ENCODE measurements around the gene DLG4.

Gene DLG4

DNA sequence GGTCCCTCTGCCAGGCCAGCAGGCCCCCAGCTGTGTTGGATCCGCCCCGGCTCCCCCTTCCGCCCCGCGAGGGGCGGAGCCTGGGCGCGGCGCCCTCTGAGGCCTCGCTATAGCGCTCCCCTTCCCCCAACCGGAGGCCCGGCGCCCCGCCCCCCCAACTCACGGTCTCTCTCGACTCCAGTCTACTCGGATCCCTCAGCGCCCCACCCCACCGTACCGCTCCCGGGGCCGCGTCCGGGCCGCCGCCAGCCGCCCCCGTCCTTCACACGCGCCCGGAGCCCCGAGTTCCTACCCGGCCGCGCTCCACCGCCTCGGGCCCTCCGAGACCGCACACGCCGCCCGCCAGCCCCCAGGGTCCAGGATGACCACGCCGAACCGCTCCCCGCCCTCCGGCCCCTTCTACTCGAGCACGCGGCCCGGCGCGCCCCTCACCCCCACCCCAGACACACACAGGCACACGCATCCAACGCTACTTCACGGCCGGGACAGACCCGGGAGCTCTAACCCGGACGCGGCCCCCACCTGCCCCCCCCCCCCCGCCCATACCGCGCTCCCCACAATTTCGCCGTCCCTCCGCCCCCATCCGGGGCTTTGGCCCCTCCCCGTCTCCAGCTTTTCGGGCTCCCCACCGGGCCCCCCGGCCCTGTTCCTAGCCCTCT, 18.3 kb upstream of the DLG4 start (continued):
- TF ChIP-seq ZNF433 (tag by site-specific recombination; IDR thresholded peaks at IDR 0.05; ENCODE audit: low read depth) (no peak), WT1 (tag by site-specific recombination; IDR thresholded peaks at IDR 0.05) (no peak), ZNF341 (tag by site-specific recombination; IDR thresholded peaks at IDR 0.05; ENCODE audit: low read depth) (no peak), ZNF768 (tag by site-specific recombination; IDR thresholded peaks at IDR 0.05) (no peak), SCRT1 (tag by site-specific recombination; IDR thresholded peaks at IDR 0.05; ENCODE audit: borderline replicate concordance) (no peak), ZNF121 (tag by site-specific recombination; IDR thresholded peaks at IDR 0.05) (no peak), KLF9 (tag by site-specific recombination; IDR thresholded peaks at IDR 0.05; ENCODE audit: low read depth) (peak; percentile 72), SP2 (tag by site-specific recombination; IDR thresholded peaks at IDR 0.05) (peak; percentile 75), ZNF202 (tag by site-specific recombination; IDR thresholded peaks at IDR 0.05; ENCODE audit: borderline replicate concordance) (no peak), ZNF157 (tag by site-specific recombination; IDR thresholded peaks at IDR 0.05) (no peak), EGR2 (tag by site-specific recombination; IDR thresholded peaks at IDR 0.05; ENCODE audit: low read depth) (no peak), ZNF621 (tag by site-specific recombination; IDR thresholded peaks at IDR 0.05) (no peak), ZNF239 (tag by site-specific recombination; IDR thresholded peaks at IDR 0.05) (no peak), GLIS2 (tag by site-specific recombination; IDR thresholded peaks at IDR 0.05) (no peak; the same call in 1 of the 2 replicates), ZBTB7A (tag by site-specific recombination; IDR thresholded peaks at IDR 0.05; ENCODE audit: low read depth) (no peak; the same call in 1 of the 2 replicates), ZNF473 (tag by site-specific recombination; IDR thresholded peaks at IDR 0.05) (no peak), ZNF366 (tag by site-specific recombination; conservative IDR thresholded peaks at IDR 0.05) (no peak)
- TF ChIP-seq, protein P1, sequence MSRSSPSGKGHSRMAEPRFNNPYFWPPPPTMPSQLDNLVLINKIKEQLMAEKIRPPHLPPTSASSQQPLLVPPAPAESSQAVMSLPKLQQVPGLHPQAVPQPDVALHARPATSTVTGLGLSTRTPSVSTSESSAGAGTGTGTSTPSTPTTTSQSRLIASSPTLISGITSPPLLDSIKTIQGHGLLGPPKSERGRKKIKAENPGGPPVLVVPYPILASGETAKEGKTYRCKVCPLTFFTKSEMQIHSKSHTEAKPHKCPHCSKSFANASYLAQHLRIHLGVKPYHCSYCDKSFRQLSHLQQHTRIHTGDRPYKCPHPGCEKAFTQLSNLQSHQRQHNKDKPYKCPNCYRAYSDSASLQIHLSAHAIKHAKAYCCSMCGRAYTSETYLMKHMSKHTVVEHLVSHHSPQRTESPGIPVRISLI (tag by site-specific recombination; IDR thresholded peaks at IDR 0.05): no peak
- TF ChIP-seq, protein P2, sequence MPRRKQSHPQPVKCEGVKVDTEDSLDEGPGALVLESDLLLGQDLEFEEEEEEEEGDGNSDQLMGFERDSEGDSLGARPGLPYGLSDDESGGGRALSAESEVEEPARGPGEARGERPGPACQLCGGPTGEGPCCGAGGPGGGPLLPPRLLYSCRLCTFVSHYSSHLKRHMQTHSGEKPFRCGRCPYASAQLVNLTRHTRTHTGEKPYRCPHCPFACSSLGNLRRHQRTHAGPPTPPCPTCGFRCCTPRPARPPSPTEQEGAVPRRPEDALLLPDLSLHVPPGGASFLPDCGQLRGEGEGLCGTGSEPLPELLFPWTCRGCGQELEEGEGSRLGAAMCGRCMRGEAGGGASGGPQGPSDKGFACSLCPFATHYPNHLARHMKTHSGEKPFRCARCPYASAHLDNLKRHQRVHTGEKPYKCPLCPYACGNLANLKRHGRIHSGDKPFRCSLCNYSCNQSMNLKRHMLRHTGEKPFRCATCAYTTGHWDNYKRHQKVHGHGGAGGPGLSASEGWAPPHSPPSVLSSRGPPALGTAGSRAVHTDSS (tag by site-specific recombination; IDR thresholded peaks at IDR 0.05): no peak
- TF ChIP-seq, protein P3, sequence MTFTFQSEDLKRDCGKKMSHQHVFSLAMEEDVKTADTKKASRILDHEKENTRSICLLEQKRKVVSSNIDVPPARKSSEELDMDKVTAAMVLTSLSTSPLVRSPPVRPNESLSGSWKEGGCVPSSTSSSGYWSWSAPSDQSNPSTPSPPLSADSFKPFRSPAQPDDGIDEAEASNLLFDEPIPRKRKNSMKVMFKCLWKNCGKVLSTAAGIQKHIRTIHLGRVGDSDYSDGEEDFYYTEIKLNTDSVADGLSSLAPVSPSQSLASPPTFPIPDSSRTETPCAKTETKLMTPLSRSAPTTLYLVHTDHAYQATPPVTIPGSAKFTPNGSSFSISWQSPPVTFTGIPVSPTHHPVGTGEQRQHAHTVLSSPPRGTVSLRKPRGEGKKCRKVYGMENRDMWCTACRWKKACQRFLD (tag by site-specific recombination; IDR thresholded peaks at IDR 0.05): no peak
- TF ChIP-seq, protein P4, sequence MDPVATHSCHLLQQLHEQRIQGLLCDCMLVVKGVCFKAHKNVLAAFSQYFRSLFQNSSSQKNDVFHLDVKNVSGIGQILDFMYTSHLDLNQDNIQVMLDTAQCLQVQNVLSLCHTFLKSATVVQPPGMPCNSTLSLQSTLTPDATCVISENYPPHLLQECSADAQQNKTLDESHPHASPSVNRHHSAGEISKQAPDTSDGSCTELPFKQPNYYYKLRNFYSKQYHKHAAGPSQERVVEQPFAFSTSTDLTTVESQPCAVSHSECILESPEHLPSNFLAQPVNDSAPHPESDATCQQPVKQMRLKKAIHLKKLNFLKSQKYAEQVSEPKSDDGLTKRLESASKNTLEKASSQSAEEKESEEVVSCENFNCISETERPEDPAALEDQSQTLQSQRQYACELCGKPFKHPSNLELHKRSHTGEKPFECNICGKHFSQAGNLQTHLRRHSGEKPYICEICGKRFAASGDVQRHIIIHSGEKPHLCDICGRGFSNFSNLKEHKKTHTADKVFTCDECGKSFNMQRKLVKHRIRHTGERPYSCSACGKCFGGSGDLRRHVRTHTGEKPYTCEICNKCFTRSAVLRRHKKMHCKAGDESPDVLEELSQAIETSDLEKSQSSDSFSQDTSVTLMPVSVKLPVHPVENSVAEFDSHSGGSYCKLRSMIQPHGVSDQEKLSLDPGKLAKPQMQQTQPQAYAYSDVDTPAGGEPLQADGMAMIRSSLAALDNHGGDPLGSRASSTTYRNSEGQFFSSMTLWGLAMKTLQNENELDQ (tag by site-specific recombination; IDR thresholded peaks at IDR 0.05; ENCODE audit: low read depth): no peak
- TF ChIP-seq, protein P5, sequence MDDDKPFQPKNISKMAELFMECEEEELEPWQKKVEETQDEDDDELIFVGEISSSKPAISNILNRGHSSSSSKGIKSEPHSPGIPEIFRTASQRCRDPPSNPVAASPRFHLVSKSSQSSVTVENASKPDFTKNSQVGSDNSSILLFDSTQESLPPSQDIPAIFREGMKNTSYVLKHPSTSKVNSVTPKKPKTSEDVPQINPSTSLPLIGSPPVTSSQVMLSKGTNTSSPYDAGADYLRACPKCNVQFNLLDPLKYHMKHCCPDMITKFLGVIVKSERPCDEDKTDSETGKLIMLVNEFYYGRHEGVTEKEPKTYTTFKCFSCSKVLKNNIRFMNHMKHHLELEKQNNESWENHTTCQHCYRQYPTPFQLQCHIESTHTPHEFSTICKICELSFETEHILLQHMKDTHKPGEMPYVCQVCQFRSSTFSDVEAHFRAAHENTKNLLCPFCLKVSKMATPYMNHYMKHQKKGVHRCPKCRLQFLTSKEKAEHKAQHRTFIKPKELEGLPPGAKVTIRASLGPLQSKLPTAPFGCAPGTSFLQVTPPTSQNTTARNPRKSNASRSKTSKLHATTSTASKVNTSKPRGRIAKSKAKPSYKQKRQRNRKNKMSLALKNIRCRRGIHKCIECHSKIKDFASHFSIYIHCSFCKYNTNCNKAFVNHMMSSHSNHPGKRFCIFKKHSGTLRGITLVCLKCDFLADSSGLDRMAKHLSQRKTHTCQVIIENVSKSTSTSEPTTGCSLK (tag by site-specific recombination; IDR thresholded peaks at IDR 0.05): no peak
- TF ChIP-seq, protein P6, sequence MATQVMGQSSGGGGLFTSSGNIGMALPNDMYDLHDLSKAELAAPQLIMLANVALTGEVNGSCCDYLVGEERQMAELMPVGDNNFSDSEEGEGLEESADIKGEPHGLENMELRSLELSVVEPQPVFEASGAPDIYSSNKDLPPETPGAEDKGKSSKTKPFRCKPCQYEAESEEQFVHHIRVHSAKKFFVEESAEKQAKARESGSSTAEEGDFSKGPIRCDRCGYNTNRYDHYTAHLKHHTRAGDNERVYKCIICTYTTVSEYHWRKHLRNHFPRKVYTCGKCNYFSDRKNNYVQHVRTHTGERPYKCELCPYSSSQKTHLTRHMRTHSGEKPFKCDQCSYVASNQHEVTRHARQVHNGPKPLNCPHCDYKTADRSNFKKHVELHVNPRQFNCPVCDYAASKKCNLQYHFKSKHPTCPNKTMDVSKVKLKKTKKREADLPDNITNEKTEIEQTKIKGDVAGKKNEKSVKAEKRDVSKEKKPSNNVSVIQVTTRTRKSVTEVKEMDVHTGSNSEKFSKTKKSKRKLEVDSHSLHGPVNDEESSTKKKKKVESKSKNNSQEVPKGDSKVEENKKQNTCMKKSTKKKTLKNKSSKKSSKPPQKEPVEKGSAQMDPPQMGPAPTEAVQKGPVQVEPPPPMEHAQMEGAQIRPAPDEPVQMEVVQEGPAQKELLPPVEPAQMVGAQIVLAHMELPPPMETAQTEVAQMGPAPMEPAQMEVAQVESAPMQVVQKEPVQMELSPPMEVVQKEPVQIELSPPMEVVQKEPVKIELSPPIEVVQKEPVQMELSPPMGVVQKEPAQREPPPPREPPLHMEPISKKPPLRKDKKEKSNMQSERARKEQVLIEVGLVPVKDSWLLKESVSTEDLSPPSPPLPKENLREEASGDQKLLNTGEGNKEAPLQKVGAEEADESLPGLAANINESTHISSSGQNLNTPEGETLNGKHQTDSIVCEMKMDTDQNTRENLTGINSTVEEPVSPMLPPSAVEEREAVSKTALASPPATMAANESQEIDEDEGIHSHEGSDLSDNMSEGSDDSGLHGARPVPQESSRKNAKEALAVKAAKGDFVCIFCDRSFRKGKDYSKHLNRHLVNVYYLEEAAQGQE (tag by site-specific recombination; IDR thresholded peaks at IDR 0.05): no peak
- TF ChIP-seq, protein P7, sequence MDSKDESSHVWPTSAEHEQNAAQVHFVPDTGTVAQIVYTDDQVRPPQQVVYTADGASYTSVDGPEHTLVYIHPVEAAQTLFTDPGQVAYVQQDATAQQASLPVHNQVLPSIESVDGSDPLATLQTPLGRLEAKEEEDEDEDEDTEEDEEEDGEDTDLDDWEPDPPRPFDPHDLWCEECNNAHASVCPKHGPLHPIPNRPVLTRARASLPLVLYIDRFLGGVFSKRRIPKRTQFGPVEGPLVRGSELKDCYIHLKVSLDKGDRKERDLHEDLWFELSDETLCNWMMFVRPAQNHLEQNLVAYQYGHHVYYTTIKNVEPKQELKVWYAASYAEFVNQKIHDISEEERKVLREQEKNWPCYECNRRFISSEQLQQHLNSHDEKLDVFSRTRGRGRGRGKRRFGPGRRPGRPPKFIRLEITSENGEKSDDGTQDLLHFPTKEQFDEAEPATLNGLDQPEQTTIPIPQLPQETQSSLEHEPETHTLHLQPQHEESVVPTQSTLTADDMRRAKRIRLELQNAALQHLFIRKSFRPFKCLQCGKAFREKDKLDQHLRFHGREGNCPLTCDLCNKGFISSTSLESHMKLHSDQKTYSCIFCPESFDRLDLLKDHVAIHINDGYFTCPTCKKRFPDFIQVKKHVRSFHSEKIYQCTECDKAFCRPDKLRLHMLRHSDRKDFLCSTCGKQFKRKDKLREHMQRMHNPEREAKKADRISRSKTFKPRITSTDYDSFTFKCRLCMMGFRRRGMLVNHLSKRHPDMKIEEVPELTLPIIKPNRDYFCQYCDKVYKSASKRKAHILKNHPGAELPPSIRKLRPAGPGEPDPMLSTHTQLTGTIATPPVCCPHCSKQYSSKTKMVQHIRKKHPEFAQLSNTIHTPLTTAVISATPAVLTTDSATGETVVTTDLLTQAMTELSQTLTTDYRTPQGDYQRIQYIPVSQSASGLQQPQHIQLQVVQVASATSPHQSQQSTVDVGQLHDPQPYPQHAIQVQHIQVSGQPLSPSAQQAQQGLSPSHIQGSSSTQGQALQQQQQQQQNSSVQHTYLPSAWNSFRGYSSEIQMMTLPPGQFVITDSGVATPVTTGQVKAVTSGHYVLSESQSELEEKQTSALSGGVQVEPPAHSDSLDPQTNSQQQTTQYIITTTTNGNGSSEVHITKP (tag by site-specific recombination; IDR thresholded peaks at IDR 0.05): no peak

Data from HEK293 (cell line).